Neural progenitor cell (in vitro differentiated cells): Measurements from ENCODE around the gene SLC34A1. TPM values are rescaled to one million over a fixed set of nuclear protein-coding genes. Genes with fewer than 3 reads are reported as not detected.
A peak's percentile ranks its signal among the peaks of the same experiment; 100 is the strongest.

Experiments used
- DNase-seq: peaks from one replicate; pipeline ENCODE4 v3.0.0-alpha.2; 2016; ENCODE audit warnings: low spot score
- H2AFZ ChIP-seq: fragments of 200-600 bp; sonication (generic); replicated peaks from 2 replicates; pipeline ENCODE4 v1.6.1; 2016; ENCODE audit warnings: antibody characterized with exemption
- H3F3A ChIP-seq: fragments of 200-600 bp; sonication (generic); 2 replicates; pipeline ENCODE4 v1.6.1; 2016; ENCODE audit warnings: antibody characterized with exemption, low read depth
- H3K27ac ChIP-seq: fragments of 200-600 bp; sonication (generic); 2 replicates; pipeline ENCODE4 v1.5.1; 2016; ENCODE audit warnings: mild to moderate bottlenecking
- H3K27me3 ChIP-seq: fragments of 200-600 bp; sonication (generic); 2 replicates; pipeline ENCODE4 v1.6.1; 2016; ENCODE audit warnings: mild to moderate bottlenecking, moderate library complexity
- H3K36me3 ChIP-seq: fragments of 200-600 bp; sonication (generic); 2 replicates; pipeline ENCODE4 v1.5.1; 2016
- H3K4me1 ChIP-seq: fragments of 200-600 bp; sonication (generic); 2 replicates; pipeline ENCODE4 v1.6.1; 2016; ENCODE audit warnings: mixed run types
- H3K4me2 ChIP-seq: fragments of 200-600 bp; sonication (generic); 2 replicates; pipeline ENCODE4 v1.6.1; 2016
- H3K4me3 ChIP-seq: fragments of 200-600 bp; sonication (generic); 2 replicates; pipeline ENCODE4 v1.5.1; 2016
- H3K79me2 ChIP-seq: fragments of 200-600 bp; sonication (generic); 2 replicates; pipeline ENCODE4 v1.6.1; 2016; ENCODE audit warnings: low read depth
- H3K9ac ChIP-seq: fragments of 200-600 bp; sonication (generic); 2 replicates; pipeline ENCODE4 v1.6.1; 2016
- H3K9me3 ChIP-seq: fragments of 200-600 bp; sonication (generic); 2 replicates; pipeline ENCODE4 v1.5.1; 2016; ENCODE audit warnings: low read depth
- H4K20me1 ChIP-seq: fragments of 200-600 bp; sonication (generic); 2 replicates; pipeline ENCODE4 v1.6.1; 2016; ENCODE audit warnings: low read depth
- H3K27ac Mint-ChIP-seq: 3 replicates; pipeline ENCODE4 v1.8.0; 2021; ENCODE audit warnings: mixed read lengths
- H3K27me3 Mint-ChIP-seq: 2 replicates; pipeline ENCODE4 v1.8.0; 2022; ENCODE audit warnings: low read depth, mild to moderate bottlenecking, inconsistent platforms, moderate library complexity, mixed read lengths; ENCODE audit not compliant: insufficient read depth
- H3K36me3 Mint-ChIP-seq: 3 replicates; pipeline ENCODE4 v1.8.0; 2021; ENCODE audit warnings: mixed read lengths
- H3K4me1 Mint-ChIP-seq: 3 replicates; pipeline ENCODE4 v1.8.0; 2021; ENCODE audit warnings: mixed read lengths
- H3K4me3 Mint-ChIP-seq: 3 replicates; pipeline ENCODE4 v1.8.0; 2021; ENCODE audit warnings: mild to moderate bottlenecking, moderate library complexity, mixed read lengths
- H3K9me3 Mint-ChIP-seq: 3 replicates; pipeline ENCODE4 v1.8.0; 2020; ENCODE audit warnings: mixed read lengths
- EZH2 ChIP-seq: fragments of 200-600 bp; sonication (generic); IDR thresholded peaks from 2 replicates; pipeline ENCODE4 v1.6.1; 2017; ENCODE audit warnings: antibody characterized with exemption, mild to moderate bottlenecking, moderate library complexity
- EZH2phosphoT487 ChIP-seq: fragments of 200-600 bp; sonication (generic); IDR thresholded peaks from 2 replicates; pipeline ENCODE4 v1.6.1; 2017; ENCODE audit warnings: antibody characterized with exemption
- total RNA-seq: library from RNA; depleted of rRNA; stranded (reverse); fragments of >200 nt; gene quantifications from 2 replicates; pipeline ENCODE4 v1.2.3, GENCODE V29; 2015; ENCODE audit warnings: low replicate concordance
- TF ChIP-seq, protein P1 (sequence below): fragments of 200-600 bp; sonication (generic); IDR thresholded peaks from 2 replicates; pipeline ENCODE4 v1.5.1; 2017; ENCODE audit warnings: antibody characterized with exemption, mild to moderate bottlenecking

SLC34A1 gene
- total RNA-seq, 1 donor from 2014 or later, result not detected

DNA sequence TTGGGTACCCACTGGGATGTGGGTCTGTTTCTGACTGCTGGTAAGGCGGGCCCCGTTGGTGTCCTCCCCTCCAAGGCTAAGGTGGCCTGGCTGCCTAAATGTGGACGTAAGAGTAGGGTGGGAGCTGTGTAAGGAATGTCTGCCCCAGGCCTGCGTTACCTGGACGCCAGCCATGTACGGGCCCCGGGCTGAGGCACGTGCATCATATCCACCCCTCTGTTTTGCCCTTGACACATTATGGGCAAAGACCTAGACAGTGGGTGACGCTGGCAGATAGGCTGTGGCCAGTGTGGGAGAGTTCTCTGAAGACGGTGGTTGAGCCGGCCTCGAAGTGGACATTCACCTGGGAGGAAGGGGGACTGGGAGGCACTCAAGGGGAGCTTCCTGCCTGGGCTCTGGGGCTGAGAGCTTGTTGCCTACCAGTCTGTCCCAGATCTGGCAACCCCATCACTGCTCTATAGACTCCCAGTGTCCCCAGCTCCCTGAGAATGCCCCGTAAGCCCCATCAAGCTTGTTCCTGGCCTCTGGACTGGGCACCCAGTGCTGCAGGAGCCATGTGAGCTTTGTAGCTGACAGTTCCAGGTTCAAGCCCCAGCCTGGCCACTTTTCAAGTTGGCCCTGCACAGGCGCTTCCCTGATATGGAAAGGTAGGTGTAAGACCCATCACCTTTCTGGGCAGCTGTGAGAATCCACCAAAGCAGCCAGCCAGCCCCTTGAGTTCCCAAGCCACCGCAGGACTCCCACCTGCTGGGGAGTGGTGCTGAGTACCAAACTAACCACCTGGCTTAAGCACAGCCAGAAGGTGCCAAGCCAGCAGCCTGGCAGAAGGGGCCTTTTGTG is 59.1 kb downstream of the SLC34A1 start:
- Histone ChIP-seq H3K79me2 (no peaks in the 10 kb centered on the region), H3K36me3 (no peaks in the 10 kb centered on the region), H3K4me1 (peaks cover 17% of the 10 kb centered on the region), H3K9ac (no peak overlapping the region), H3K4me2 (no peak overlapping the region), H4K20me1 (peaks cover 2% of the 10 kb centered on the region), H2AFZ (no peak overlapping the region), H3F3A (peaks cover 28% of the 10 kb centered on the region), H3K27ac (no peak overlapping the region), H3K9me3 (no peaks in the 10 kb centered on the region), H3K27me3 (no peaks in the 10 kb centered on the region), H3K4me3 (no peak overlapping the region)
- H3K27ac Mint-ChIP-seq, result no peak overlapping the region
- H3K9me3 Mint-ChIP-seq, result no peaks in the 10 kb centered on the region
- TF ChIP-seq EZH2phosphoT487 (no peak), EZH2 (no peak)
- TF ChIP-seq, protein P1, sequence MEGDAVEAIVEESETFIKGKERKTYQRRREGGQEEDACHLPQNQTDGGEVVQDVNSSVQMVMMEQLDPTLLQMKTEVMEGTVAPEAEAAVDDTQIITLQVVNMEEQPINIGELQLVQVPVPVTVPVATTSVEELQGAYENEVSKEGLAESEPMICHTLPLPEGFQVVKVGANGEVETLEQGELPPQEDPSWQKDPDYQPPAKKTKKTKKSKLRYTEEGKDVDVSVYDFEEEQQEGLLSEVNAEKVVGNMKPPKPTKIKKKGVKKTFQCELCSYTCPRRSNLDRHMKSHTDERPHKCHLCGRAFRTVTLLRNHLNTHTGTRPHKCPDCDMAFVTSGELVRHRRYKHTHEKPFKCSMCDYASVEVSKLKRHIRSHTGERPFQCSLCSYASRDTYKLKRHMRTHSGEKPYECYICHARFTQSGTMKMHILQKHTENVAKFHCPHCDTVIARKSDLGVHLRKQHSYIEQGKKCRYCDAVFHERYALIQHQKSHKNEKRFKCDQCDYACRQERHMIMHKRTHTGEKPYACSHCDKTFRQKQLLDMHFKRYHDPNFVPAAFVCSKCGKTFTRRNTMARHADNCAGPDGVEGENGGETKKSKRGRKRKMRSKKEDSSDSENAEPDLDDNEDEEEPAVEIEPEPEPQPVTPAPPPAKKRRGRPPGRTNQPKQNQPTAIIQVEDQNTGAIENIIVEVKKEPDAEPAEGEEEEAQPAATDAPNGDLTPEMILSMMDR, result no peak
- H3K27me3 Mint-ChIP-seq, result peaks cover 14% of the 10 kb centered on the region
- H3K36me3 Mint-ChIP-seq, result peaks cover 10% of the 10 kb centered on the region
- H3K4me1 Mint-ChIP-seq, result peaks cover 27% of the 10 kb centered on the region
- H3K4me3 Mint-ChIP-seq, result no peak overlapping the region
- no peak for DNase-seq

DNA sequence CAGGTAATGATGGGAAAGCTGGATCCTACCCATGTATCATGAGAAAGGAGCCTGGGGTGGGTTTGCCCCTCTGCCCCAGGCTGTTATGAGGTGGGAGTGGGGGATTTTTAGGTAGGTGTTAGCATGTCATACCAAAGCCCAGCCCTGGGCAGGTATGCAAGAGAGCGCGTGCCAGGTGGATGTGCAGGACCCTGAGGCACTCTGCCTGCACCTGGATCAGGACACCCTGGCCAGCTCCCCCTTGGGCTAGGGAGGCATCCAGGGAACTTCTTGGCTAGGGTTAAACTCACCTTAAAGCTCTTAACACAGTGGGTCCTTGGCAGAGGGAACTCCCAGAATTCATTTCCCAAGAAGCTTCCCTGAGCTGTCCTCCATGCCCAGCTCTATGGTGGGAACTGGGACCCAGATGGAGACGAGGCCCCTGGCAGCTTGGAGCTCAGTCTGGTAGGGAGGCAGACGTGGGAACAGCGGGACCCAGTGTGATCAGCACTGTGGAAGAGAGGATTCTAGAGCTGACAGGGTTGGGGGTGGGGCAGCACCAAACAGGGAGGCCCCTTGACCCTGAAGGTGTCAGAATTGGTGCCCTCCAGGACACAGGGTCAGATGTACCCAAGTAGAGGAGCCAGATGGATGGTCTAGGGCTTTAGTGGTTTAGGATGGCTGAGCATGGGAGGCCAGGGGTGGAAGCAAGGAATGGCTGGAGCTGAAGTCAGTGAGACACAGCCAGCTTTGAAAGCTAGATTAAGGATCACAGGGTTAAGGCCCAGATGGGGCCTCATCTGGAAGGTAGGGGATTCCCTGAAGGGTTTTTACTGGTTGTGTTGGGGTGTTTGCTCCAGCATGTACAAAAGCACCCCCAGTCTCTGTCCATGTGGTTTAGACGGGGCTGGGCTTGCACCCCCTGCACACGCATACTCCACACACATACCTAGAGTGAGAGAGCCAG is 60.1 kb downstream of the SLC34A1 start:
- no peak for DNase-seq
- Histone ChIP-seq H4K20me1 (peaks cover 12% of the 10 kb centered on the region), H3K79me2 (no peaks in the 10 kb centered on the region), H3K4me2 (no peak overlapping the region), H3K27me3 (no peaks in the 10 kb centered on the region), H3K9me3 (no peaks in the 10 kb centered on the region), H3K36me3 (no peaks in the 10 kb centered on the region), H3K9ac (no peak overlapping the region), H3K4me3 (no peak overlapping the region), H3K27ac (no peak overlapping the region), H3F3A (peaks cover 38% of the 10 kb centered on the region), H2AFZ (no peak overlapping the region), H3K4me1 (peaks cover 17% of the 10 kb centered on the region)
- H3K36me3 Mint-ChIP-seq, result peaks cover 6% of the 10 kb centered on the region
- H3K4me1 Mint-ChIP-seq, result peaks cover 37% of the 10 kb centered on the region
- H3K9me3 Mint-ChIP-seq, result no peaks in the 10 kb centered on the region
- peak overlapping the region; percentile 87 for H3K4me3 Mint-ChIP-seq
- H3K27ac Mint-ChIP-seq, result peak overlapping the region; percentile 27
- H3K27me3 Mint-ChIP-seq, result peaks cover 18% of the 10 kb centered on the region
- TF ChIP-seq, protein P1, result no peak
- TF ChIP-seq EZH2phosphoT487 (no peak), EZH2 (no peak)

DNA sequence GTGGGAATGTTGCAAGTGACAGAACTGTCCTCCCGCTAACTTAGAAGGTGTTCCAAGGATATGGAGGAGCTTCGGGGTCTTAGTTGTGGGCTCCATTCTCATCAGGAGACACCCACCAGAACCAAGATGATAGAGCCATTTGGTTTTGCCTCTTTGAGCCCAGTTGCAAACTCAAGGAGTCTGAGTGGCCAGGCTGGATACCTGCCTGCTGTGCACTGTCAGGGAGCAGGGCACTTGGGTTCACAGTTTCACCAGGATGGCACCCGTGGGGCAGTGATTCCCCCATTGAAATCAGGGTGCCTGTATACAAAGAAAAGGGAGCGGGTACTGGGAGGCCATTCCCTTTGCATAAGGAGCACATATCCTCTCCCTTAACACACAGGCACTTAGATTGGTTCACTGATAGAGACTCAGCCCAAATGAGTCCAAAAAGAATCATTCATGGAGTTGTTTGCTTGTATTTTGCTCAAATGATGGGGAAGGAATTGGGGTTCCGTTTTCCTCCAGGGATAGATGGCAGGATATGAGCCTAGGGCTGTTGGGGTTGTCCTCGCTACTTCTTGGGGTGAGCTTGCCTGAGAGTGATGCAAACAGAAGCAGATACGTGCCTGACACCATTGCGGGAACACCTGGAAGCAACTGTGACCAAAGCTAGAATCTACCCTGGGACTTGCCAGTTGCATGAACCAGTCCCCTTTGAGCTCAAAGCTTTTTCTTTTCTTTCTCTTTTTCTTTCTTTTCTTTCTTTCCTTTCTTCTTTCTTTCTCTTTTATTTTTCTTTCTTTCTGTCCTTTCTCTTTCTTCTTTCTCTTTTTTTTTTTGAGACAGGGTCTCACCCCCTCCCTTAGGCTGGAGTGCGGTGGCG is 61.0 kb downstream of the SLC34A1 start:
- Histone ChIP-seq H3K4me3 (peak overlapping the region; percentile 93), H4K20me1 (peaks cover 16% of the 10 kb centered on the region), H3F3A (peaks cover 39% of the 10 kb centered on the region), H3K79me2 (no peaks in the 10 kb centered on the region), H3K4me2 (peak overlapping the region; percentile 80), H3K36me3 (no peaks in the 10 kb centered on the region), H3K27me3 (no peaks in the 10 kb centered on the region), H3K4me1 (peaks cover 17% of the 10 kb centered on the region), H3K9ac (no peak overlapping the region), H3K9me3 (no peaks in the 10 kb centered on the region), H3K27ac (no peak overlapping the region), H2AFZ (no peak overlapping the region)
- no peaks in the 10 kb centered on the region for H3K36me3 Mint-ChIP-seq
- no peaks in the 10 kb centered on the region for H3K9me3 Mint-ChIP-seq
- H3K4me1 Mint-ChIP-seq, result peaks cover 42% of the 10 kb centered on the region
- peak overlapping the region; percentile 87 for H3K4me3 Mint-ChIP-seq
- peak overlapping the region; percentile 95 for H3K27ac Mint-ChIP-seq
- TF ChIP-seq EZH2phosphoT487 (no peak), EZH2 (no peak)
- TF ChIP-seq, protein P1, result no peak
- H3K27me3 Mint-ChIP-seq, result peaks cover 14% of the 10 kb centered on the region
- no peak for DNase-seq
